HepG2 (cell line): ENCODE data around the gene C9orf50. TPM values are rescaled to one million over a fixed set of nuclear protein-coding genes. Genes with fewer than 3 reads are reported as not detected.

Source experiments
- ARID2 ChIP-seq: sonication (generic); formaldehyde crosslinking; IDR thresholded peaks from 2 replicates; pipeline ENCODE4 v1.8.1; 2022; ENCODE audit warnings: mild to moderate bottlenecking, missing genetic modification reagents, borderline replicate concordance
- DMTF1 ChIP-seq: sonication (generic); formaldehyde crosslinking; IDR thresholded peaks from 2 replicates; pipeline ENCODE4 v1.4.0; 2020; ENCODE audit warnings: mild to moderate bottlenecking, missing genetic modification reagents
- FIP1L1 ChIP-seq: fragments of 200-400 bp; formaldehyde crosslinking; IDR thresholded peaks from 2 replicates; pipeline ENCODE4 v1.6.1; 2018; ENCODE audit warnings: low read depth, mild to moderate bottlenecking, low read length, moderate library complexity, borderline replicate concordance; ENCODE audit not compliant: insufficient read depth
- FUBP1 ChIP-seq: sonication (generic); formaldehyde crosslinking; IDR thresholded peaks from 2 replicates; pipeline ENCODE4 v1.5.1; 2020; ENCODE audit warnings: missing genetic modification reagents, mild to moderate bottlenecking, borderline replicate concordance
- HNRNPLL ChIP-seq: fragments of 200-400 bp; formaldehyde crosslinking; IDR thresholded peaks from 2 replicates; pipeline ENCODE4 v1.6.1; 2017; ENCODE audit warnings: mild to moderate bottlenecking, low read depth, low read length; ENCODE audit not compliant: poor library complexity, severe bottlenecking
- HNRNPUL1 ChIP-seq: fragments of 200-400 bp; formaldehyde crosslinking; IDR thresholded peaks from 2 replicates; pipeline ENCODE4 v1.6.1; 2017; ENCODE audit warnings: low read depth, mild to moderate bottlenecking, low read length, moderate library complexity
- HOMEZ ChIP-seq: IDR thresholded peaks from 2 replicates; pipeline ENCODE4 v1.6.1; 2016; ENCODE audit warnings: low read depth
- MATR3 ChIP-seq: sonication (generic); formaldehyde crosslinking; IDR thresholded peaks from 2 replicates; pipeline ENCODE4 v1.4.0; 2020; ENCODE audit warnings: missing genetic modification reagents
- MED8 ChIP-seq: sonication (generic); formaldehyde crosslinking; IDR thresholded peaks from 2 replicates; pipeline ENCODE4 v1.8.1; 2023; ENCODE audit warnings: mild to moderate bottlenecking, missing genetic modification reagents; ENCODE audit not compliant: insufficient replicate concordance
- MIER3 ChIP-seq: IDR thresholded peaks from 2 replicates; pipeline ENCODE4 v1.6.1; 2016; ENCODE audit warnings: missing compliant biosample characterization, borderline replicate concordance
- MNT ChIP-seq: fragments of 450-650 bp; IDR thresholded peaks from 2 replicates; pipeline ENCODE4 v1.6.1; 2016
- MYPOP ChIP-seq: sonication (generic); formaldehyde crosslinking; IDR thresholded peaks from 2 replicates; pipeline ENCODE4 v1.8.1; 2023; ENCODE audit warnings: mild to moderate bottlenecking, moderate library complexity, missing genetic modification reagents
- ONECUT2 ChIP-seq: sonication (generic); formaldehyde crosslinking; IDR thresholded peaks from 2 replicates; pipeline ENCODE4 v1.4.0; 2020; ENCODE audit warnings: missing genetic modification reagents
- SNAI1 ChIP-seq: sonication (generic); formaldehyde crosslinking; IDR thresholded peaks from 2 replicates; pipeline ENCODE4 v1.5.0; 2020; ENCODE audit warnings: mild to moderate bottlenecking, missing genetic modification reagents, borderline replicate concordance
- THYN1 ChIP-seq: sonication (generic); formaldehyde crosslinking; IDR thresholded peaks from 2 replicates; pipeline ENCODE4 v1.8.1; 2023; ENCODE audit warnings: low read depth, mild to moderate bottlenecking, moderate library complexity, missing genetic modification reagents, borderline replicate concordance
- ZKSCAN8 ChIP-seq: IDR thresholded peaks from 2 replicates; pipeline ENCODE4 v1.6.1; 2016; ENCODE audit warnings: borderline replicate concordance, missing genetic modification reagents, missing compliant biosample characterization
- ZNF260 ChIP-seq: sonication (generic); formaldehyde crosslinking; IDR thresholded peaks from 2 replicates; pipeline ENCODE4 v1.4.0; 2020; ENCODE audit warnings: missing genetic modification reagents, low read depth, mild to moderate bottlenecking, borderline replicate concordance
- ZNF317 ChIP-seq: sonication (generic); formaldehyde crosslinking; IDR thresholded peaks from 2 replicates; pipeline ENCODE4 v1.5.0; 2020; ENCODE audit warnings: mild to moderate bottlenecking, missing genetic modification reagents
- ZNF432 ChIP-seq: sonication (generic); formaldehyde crosslinking; IDR thresholded peaks from 2 replicates; pipeline ENCODE4 v1.5.0; 2020; ENCODE audit warnings: missing genetic modification reagents, mild to moderate bottlenecking, borderline replicate concordance
- ZNF468 ChIP-seq: sonication (generic); formaldehyde crosslinking; IDR thresholded peaks from 2 replicates; pipeline ENCODE4 v1.8.0; 2022; ENCODE audit warnings: mild to moderate bottlenecking, moderate library complexity, missing genetic modification reagents
- ZNF629 ChIP-seq: sonication (generic); formaldehyde crosslinking; conservative IDR thresholded peaks from 2 replicates; pipeline ENCODE4 v1.5.0; 2020; ENCODE audit warnings: missing genetic modification reagents
- polyA plus RNA-seq, 8 experiments: library from polyadenylated mRNA; depleted of rRNA in 3 of 8; stranded (reverse) in 7 of 8; unstranded in 1 of 8; fragments of >200 nt; fragmentation: Illumina TruSeq in 4 of 8; extraction: Trizol in 4 of 8; gene quantifications; 2 replicates each; pipeline versions ENCODE4 v1.2.1 to v1.2.3, GENCODE V29; 2011 to 2016; ENCODE audit warnings: low read depth in 4 of 8, missing spikeins in 1 of 8, mixed read lengths in 1 of 8; ENCODE audit not compliant: insufficient read depth in 1 of 8
- total RNA-seq, 5 experiments: library from RNA; depleted of rRNA; stranded (reverse); fragments of >200 nt; fragmentation: Illumina TruSeq; extraction: Trizol; gene quantifications; 2 replicates each; pipeline ENCODE4 v1.2.3, GENCODE V29; 2016; ENCODE audit warnings: low read depth in 1 of 5

The C9orf50 gene
- total and polyA plus RNA-seq, 2 of the 13 experiments (the other 11 are each of a cell fraction or from before 2014, with no cell fraction given): not detected

GRCh38 chr9:129626079-129626624 is 5.3 kb upstream of the C9orf50 start, which contains the start of gene NTMT1 (continued):
- TF ChIP-seq MIER3 (CRISPR knock-in tag) (no peak), ARID2 (CRISPR knock-in tag) (no peak; the same call in 1 of the 2 replicates), ZNF317 (no peak), FUBP1 (no peak), THYN1 (CRISPR knock-in tag) (no peak), MYPOP (CRISPR knock-in tag) (peak; percentile 74), MED8 (no peak), HNRNPUL1 (no peak), ZNF432 (CRISPR knock-in tag) (no peak), HNRNPLL (peak; percentile 58), ZNF629 (CRISPR knock-in tag) (no peak), DMTF1 (CRISPR knock-in tag) (no peak; the same call in 1 of the 2 replicates), MNT (peak; percentile 80), ZKSCAN8 (0 out of 2 replicates have a peak, but pooled peaks have one; percentile 35), SNAI1 (CRISPR knock-in tag) (0 out of 2 replicates have a peak, but pooled peaks have one; percentile 38), FIP1L1 (peak; percentile 35; the same call in 1 of the 2 replicates), HOMEZ (no peak), ZNF260 (CRISPR knock-in tag) (no peak), MATR3 (CRISPR knock-in tag) (no peak), ZNF468 (CRISPR knock-in tag) (0 out of 2 replicates have a peak, but pooled peaks have one; percentile 44), ONECUT2 (CRISPR knock-in tag) (no peak)
